MM.1S (cell line): ENCODE data around the gene MALRD1.

Experiments
- EZH2 ChIP-seq: fragments of 300-600 bp; sonication (generic); optimal IDR thresholded peaks from 2 replicates; pipeline ENCODE3; 2017; ENCODE audit warnings: low read depth, mild to moderate bottlenecking, antibody characterized with exemption, low read length, mixed read lengths
- EZH2phosphoT487 ChIP-seq: fragments of 300-600 bp; sonication (generic); IDR thresholded peaks from 2 replicates; pipeline ENCODE4 v1.6.1; 2018; ENCODE audit warnings: antibody characterized with exemption, low read length
- TF ChIP-seq, protein P1 (sequence below): fragments of 300-600 bp; sonication (generic); IDR thresholded peaks from 2 replicates; pipeline ENCODE4 v1.5.1; 2016; ENCODE audit warnings: antibody characterized with exemption, low read length, mixed read lengths

GRCh38 chr10:19154375-19154774 lies 105.8 kb downstream of the MALRD1 start:
- TF ChIP-seq, protein P1, sequence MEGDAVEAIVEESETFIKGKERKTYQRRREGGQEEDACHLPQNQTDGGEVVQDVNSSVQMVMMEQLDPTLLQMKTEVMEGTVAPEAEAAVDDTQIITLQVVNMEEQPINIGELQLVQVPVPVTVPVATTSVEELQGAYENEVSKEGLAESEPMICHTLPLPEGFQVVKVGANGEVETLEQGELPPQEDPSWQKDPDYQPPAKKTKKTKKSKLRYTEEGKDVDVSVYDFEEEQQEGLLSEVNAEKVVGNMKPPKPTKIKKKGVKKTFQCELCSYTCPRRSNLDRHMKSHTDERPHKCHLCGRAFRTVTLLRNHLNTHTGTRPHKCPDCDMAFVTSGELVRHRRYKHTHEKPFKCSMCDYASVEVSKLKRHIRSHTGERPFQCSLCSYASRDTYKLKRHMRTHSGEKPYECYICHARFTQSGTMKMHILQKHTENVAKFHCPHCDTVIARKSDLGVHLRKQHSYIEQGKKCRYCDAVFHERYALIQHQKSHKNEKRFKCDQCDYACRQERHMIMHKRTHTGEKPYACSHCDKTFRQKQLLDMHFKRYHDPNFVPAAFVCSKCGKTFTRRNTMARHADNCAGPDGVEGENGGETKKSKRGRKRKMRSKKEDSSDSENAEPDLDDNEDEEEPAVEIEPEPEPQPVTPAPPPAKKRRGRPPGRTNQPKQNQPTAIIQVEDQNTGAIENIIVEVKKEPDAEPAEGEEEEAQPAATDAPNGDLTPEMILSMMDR: no peak
- no peak for TF ChIP-seq EZH2
- TF ChIP-seq EZH2phosphoT487: no peak
